Erythroblast (primary cell): ENCODE measurements around the gene PSMB5.

ENCODE experiments used
- GATA1 ChIP-seq: IDR thresholded peaks from 2 replicates; pipeline ENCODE4 v1.6.1; 2011; ENCODE audit warnings: low read depth, mild to moderate bottlenecking, control low read depth, low read length, moderate library complexity
- POLR2A ChIP-seq: IDR thresholded peaks from 2 replicates; pipeline ENCODE4 v1.6.1; 2011; ENCODE audit warnings: mild to moderate bottlenecking, low read length

DNA sequence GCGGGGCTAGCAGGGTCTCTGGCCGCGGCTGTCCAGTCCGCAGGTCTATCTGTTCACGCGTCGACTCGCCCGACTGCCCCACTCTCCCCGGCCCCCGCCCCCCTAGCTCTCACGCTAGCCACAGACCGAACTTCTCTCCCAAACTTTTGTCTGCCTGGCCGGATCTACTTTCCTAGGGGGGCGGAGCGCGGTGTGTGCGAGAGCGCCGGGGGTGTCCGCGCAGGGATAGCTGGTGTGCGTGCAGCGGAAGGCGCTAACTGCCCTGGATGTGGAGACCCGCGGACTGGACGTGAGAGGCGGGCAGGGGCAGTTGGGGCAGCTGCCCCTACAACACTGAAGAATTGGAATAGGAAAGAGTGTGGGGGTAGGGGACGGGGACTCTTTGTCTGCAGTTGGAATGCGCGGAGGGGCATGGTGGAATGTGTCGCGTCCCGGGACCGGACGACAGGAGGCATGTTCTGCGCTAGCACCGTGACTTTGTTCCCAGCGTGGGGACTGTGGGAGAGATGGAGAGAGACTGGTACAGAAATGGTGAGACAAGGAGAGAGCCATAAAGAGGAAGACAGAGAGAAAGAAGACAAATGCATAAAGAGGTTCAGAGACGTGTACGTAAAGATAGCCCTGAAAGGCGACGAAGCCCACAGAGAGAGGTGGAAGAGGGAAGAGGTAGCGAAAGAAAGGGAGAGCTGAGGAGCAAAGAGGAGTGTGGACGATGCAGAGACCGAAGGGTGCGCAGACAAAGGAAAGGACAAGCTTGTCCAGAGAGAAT is 52.0 kb downstream of the PSMB5 start, which contains the start of gene AJUBA:
- TF ChIP-seq POLR2A (no peak), GATA1 (no peak)
